CD4-positive, alpha-beta T cell (primary cell): ENCODE measurements around the gene CELF4. TPM values are rescaled to one million over a fixed set of nuclear protein-coding genes. Genes with fewer than 3 reads are reported as not detected.

ENCODE experiments used
- ATAC-seq: fragments of 200-7000 bp; cut with Tn5 transposase; one replicate; pipeline ENCODE4 v1.10.0; 2022; ENCODE audit warnings: mild to moderate bottlenecking; ENCODE audit not compliant: poor library complexity
- CTCF ChIA-PET: fragments of 350-600 bp; sonication (Branson Sonifier 250); formaldehyde crosslinking; loops from one replicate; lab custom pipeline; 2021; ENCODE audit warnings: antibody characterized with exemption, inconsistent platforms; lab: Charles Lee
- POLR2A ChIA-PET: fragments of 350-600 bp; sonication (Branson Sonifier 250); formaldehyde crosslinking; loops from one replicate; lab custom pipeline; 2021; ENCODE audit warnings: antibody characterized with exemption, inconsistent platforms; lab: Charles Lee
- DNase-seq, 14 experiments: peaks; one replicate each; pipeline ENCODE4 v3.0.0-alpha.2; 2013 to 2020; ENCODE audit warnings: mixed read lengths in 2 of 14
- H3K27ac ChIP-seq, 2 donors: one replicate each; pipeline versions ENCODE4 v1.5.1 to v1.7.0; 2013; ENCODE audit warnings: low read length in 2 of 2, low read depth in 1 of 2, mild to moderate bottlenecking in 1 of 2
- H3K27me3 ChIP-seq, 2 experiments: 1 replicate in 1 of 2; 2 replicates in 1 of 2; pipeline versions ENCODE4 v1.6.1 to v1.7.0; 2013; ENCODE audit warnings: low read length in 2 of 2, control low read depth in 1 of 2, mild to moderate bottlenecking in 1 of 2, moderate library complexity in 1 of 2; ENCODE audit not compliant: insufficient read depth in 2 of 2, control insufficient read depth in 1 of 2
- H3K36me3 ChIP-seq: one replicate; pipeline ENCODE4 v1.6.1; 2013; ENCODE audit warnings: low read length, control low read depth; ENCODE audit not compliant: insufficient read depth
- H3K4me1 ChIP-seq: one replicate; pipeline ENCODE4 v1.6.1; 2013; ENCODE audit warnings: low read length, control low read depth; ENCODE audit not compliant: insufficient read depth
- H3K4me3 ChIP-seq: one replicate; pipeline ENCODE4 v1.5.1; 2013; ENCODE audit warnings: mild to moderate bottlenecking, low read length, moderate library complexity
- H3K9me3 ChIP-seq, 2 experiments: 1 replicate in 1 of 2; 2 replicates in 1 of 2; pipeline versions ENCODE4 v1.6.1 to v1.7.0; 2013; ENCODE audit warnings: low read length in 2 of 2, mild to moderate bottlenecking in 2 of 2, control low read depth in 1 of 2, moderate library complexity in 1 of 2; ENCODE audit not compliant: control insufficient read depth in 1 of 2, insufficient read depth in 1 of 2
- H3K27ac Mint-ChIP-seq: one replicate; pipeline ENCODE4 v1.8.0; 2020; ENCODE audit warnings: mixed read lengths
- H3K27me3 Mint-ChIP-seq: one replicate; pipeline ENCODE4 v1.8.0; 2021; ENCODE audit warnings: mixed read lengths
- H3K36me3 Mint-ChIP-seq: one replicate; pipeline ENCODE4 v1.8.0; 2021; ENCODE audit warnings: low read depth, mixed read lengths
- H3K4me1 Mint-ChIP-seq: one replicate; pipeline ENCODE4 v1.8.0; 2021; ENCODE audit warnings: low read depth, mixed read lengths
- H3K4me3 Mint-ChIP-seq: one replicate; pipeline ENCODE4 v1.8.0; 2020; ENCODE audit warnings: mild to moderate bottlenecking, mixed read lengths
- H3K9me3 Mint-ChIP-seq: one replicate; pipeline ENCODE4 v1.8.0; 2020; ENCODE audit warnings: mixed read lengths
- CTCF ChIP-seq: fragments of 200-600 bp; IDR thresholded peaks from one replicate; pipeline ENCODE4 v1.8.0; 2022; ENCODE audit warnings: antibody characterized with exemption, mild to moderate bottlenecking
- intact Hi-C, 2 experiments: fragments of 100-400 bp; cut with DNase I in 1 of 2; cut with micrococcal nuclease in 1 of 2; formaldehyde crosslinking; loops; one replicate each; pipeline versions ENCODE4 v1.15.1 to v1.9.0; 2023 to 2025; cut with DNase I, micrococcal nuclease
- total RNA-seq, 174 experiments: library from RNA in 2 of 174; stranded (reverse) in 2 of 174; gene quantifications; one replicate each; pipeline ENCODE4 v1.2.3 and lab custom pipeline; 2021 to 2026

The CELF4 gene
- total RNA-seq, 2 experiments from 2014 or later: not detected

- Histone ChIP-seq H3K27me3 (no peaks in the 10 kb centered on the region), H3K4me3 (no peak overlapping the region), H3K9me3 (peaks cover 0 to 2% of the 10 kb centered on the region in 2 experiments), H3K36me3 (no peaks in the 10 kb centered on the region), H3K27ac (no peak overlapping the region), H3K4me1 (no peaks in the 10 kb centered on the region)
- Mint-ChIP-seq H3K4me1 (no peaks in the 10 kb centered on the region), H3K27ac (no peak overlapping the region), H3K4me3 (no peak overlapping the region), H3K9me3 (no peaks in the 10 kb centered on the region), H3K27me3 (no peaks in the 10 kb centered on the region), H3K36me3 (no peaks in the 10 kb centered on the region)
- CTCF ChIA-PET: no interaction called here
- POLR2A ChIA-PET: no interaction called here
- intact Hi-C loops: no loop called here
- ATAC-seq: no peak
- TF ChIP-seq CTCF: no peak
- no peak for DNase-seq
Measured at GRCh38 chr18:37405229-37405628, 160.4 kb downstream of the CELF4 start.

GRCh38 chr18:37403788-37404187 is 161.8 kb downstream of the CELF4 start:
- Mint-ChIP-seq H3K36me3 (no peaks in the 10 kb centered on the region), H3K9me3 (no peaks in the 10 kb centered on the region), H3K4me3 (no peak overlapping the region), H3K27ac (no peak overlapping the region), H3K27me3 (no peaks in the 10 kb centered on the region), H3K4me1 (no peaks in the 10 kb centered on the region)
- no peaks in the 10 kb centered on the region for H3K36me3 ChIP-seq
- no peak for ATAC-seq
- no peak for TF ChIP-seq CTCF
- H3K9me3 ChIP-seq: no peaks in the 10 kb centered on the region
- ChIA-PET CTCF (no interaction called here), POLR2A (no interaction called here)
- no peak overlapping the region for H3K27ac ChIP-seq
- no peaks in the 10 kb centered on the region for H3K27me3 ChIP-seq
- no peak overlapping the region for H3K4me3 ChIP-seq
- DNase-seq: no peak
- intact Hi-C loops: no loop called here
- no peaks in the 10 kb centered on the region for H3K4me1 ChIP-seq

- DNase-seq (no peak), ATAC-seq (no peak)
- Histone ChIP-seq H3K9me3 (no peaks in the 10 kb centered on the region), H3K27ac (no peak overlapping the region), H3K36me3 (no peaks in the 10 kb centered on the region), H3K27me3 (no peaks in the 10 kb centered on the region), H3K4me1 (no peaks in the 10 kb centered on the region), H3K4me3 (no peak overlapping the region)
- Mint-ChIP-seq H3K9me3 (no peaks in the 10 kb centered on the region), H3K36me3 (no peaks in the 10 kb centered on the region), H3K4me3 (no peak overlapping the region), H3K4me1 (no peaks in the 10 kb centered on the region), H3K27me3 (no peaks in the 10 kb centered on the region), H3K27ac (no peak overlapping the region)
- intact Hi-C loops: no loop called here
- ChIA-PET POLR2A (no interaction called here), CTCF (no interaction called here)
- TF ChIP-seq CTCF: no peak
Measured at GRCh38 chr18:37403100-37403781, 162.4 kb downstream of the CELF4 start.
